ENCODE measurements around the gene TRAF3IP1. TPM values are rescaled to one million over a fixed set of nuclear protein-coding genes. Genes with fewer than 3 reads are reported as not detected.
A peak's percentile ranks its signal among the peaks of the same experiment; 100 is the strongest.

Gene TRAF3IP1
- total RNA-seq, 2 experiments from 2014 or later: 7.9 to 9.2 TPM

- Mint-ChIP-seq H3K9me3 (peaks cover 4% of the 10 kb centered on the region), H3K4me3 (peak within 1 kb of the TSS; percentile 91), H3K4me1 (peaks cover 43% of the 10 kb centered on the region), H3K27me3 (no peaks in the 10 kb centered on the region), H3K27ac (peak within 1 kb of the TSS; percentile 95), H3K36me3 (ENCODE audit: low read depth) (peaks cover 18% of the 10 kb centered on the region)
- CTCF ChIA-PET: interaction anchor here (1.4 kb wide), 1 partner anchor 9 kb away, joined by 3 read pairs; no protein-coding TSS in a partner anchor
- POLR2A ChIA-PET: no interaction called here
- DNase-seq: peak; percentile 80
Measured at GRCh38 chr2:238426568-238427434, 106.5 kb downstream of the TRAF3IP1 start, which contains the start of gene ASB1. ASB1 (plus strand) TSS chr2:238426927; CDS start chr2:238427071, 144 bp downstream.

DNA sequence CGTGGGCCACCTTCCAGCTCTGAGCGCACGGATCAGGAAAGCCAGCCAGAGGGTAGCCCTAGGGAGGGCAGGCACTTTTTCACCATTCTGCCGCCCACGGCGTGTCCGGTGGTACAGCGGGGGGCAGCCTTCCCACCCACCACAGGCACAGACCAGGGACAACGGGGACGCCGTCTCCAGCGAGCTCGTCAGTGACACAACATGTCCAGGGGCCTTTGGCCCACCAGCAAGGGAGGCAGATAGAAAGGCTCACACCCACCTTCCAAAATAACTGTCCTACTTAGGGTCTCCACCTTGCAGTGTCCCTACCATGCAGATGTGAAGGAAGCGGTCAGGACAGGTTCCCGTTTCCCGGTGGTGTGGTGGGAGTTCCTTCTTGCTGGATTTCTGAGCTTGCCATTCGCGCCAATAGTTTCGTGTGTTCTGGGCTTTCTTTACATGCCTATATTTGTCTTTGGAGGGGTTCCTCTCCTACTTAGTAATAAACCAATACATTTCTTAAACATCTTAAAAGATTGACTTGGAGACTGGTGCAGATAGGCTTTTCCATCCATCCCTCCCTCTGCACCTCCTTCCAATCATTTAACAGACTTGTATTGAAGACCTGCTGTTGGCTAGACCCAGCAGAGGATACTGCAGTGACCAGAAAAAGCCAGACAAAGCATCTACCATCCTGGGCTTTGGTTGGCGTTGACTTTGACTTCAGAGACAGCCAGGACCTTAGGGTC, 107.3 kb downstream of the TRAF3IP1 start:
- DNase-seq: no peak
- ChIA-PET POLR2A (no interaction called here), CTCF (interaction anchor here (1.4 to 1.5 kb wide), 2 partner anchors 8 to 12 kb away, joined by 3 to 4 read pairs; no protein-coding TSS in a partner anchor)
- Mint-ChIP-seq H3K27me3 (no peaks in the 10 kb centered on the region), H3K4me3 (peak overlapping the region; percentile 91), H3K9me3 (peaks cover 4% of the 10 kb centered on the region), H3K27ac (peak overlapping the region; percentile 95), H3K36me3 (ENCODE audit: low read depth) (peaks cover 18% of the 10 kb centered on the region), H3K4me1 (peaks cover 43% of the 10 kb centered on the region)

DNA sequence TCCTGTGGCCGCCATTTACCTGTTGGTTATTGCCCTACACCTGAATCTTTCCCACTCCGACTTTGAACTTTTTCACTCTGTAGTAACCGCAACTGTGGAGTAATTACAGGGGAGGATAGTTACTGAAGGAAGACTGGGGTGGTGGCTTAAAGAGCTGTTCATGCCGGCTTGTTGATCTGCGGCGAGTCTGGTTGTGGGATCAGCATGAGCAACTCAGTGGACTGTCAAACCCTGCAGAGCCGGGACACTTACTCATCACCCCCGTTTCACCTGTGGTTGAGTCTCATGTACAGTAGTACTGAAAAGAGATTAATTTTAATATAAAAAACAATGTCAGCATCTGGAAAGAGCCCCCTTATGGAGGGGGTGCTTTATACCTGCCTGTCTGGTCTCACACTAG, 108.5 kb downstream of the TRAF3IP1 start:
- H3K36me3 Mint-ChIP-seq (ENCODE audit: low read depth): peaks cover 25% of the 10 kb centered on the region
- H3K27ac Mint-ChIP-seq: no peak overlapping the region
- peaks cover 4% of the 10 kb centered on the region for H3K9me3 Mint-ChIP-seq
- ChIA-PET CTCF (interaction anchor here (1.5 kb wide), 1 partner anchor 11 kb away, joined by 4 read pairs; no protein-coding TSS in a partner anchor), POLR2A (no interaction called here)
- no peak for DNase-seq
- peaks cover 44% of the 10 kb centered on the region for H3K4me1 Mint-ChIP-seq
- no peaks in the 10 kb centered on the region for H3K27me3 Mint-ChIP-seq
- H3K4me3 Mint-ChIP-seq: no peak overlapping the region

DNA sequence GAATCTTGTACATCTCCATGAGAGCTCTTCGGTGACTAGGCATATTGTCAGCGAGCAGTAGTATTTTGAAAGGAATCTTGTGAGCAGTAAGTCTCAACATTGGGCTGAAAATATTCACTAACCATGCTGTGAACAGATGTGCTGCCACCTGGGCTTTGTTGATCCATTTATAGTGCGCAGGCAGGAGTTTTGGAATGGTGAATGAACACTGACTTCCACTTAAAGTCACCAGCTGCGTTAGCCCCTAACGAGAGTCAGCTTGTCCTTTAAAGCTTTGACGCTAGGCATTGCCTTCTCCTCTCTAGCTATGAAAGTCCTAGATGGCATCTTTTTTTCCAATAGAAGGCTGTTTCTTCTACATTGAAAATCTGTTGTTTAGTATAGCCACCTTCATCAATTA, 110.5 kb downstream of the TRAF3IP1 start:
- Mint-ChIP-seq H3K4me3 (no peak overlapping the region), H3K27ac (no peak overlapping the region), H3K36me3 (ENCODE audit: low read depth) (peaks cover 35% of the 10 kb centered on the region), H3K4me1 (peaks cover 39% of the 10 kb centered on the region), H3K27me3 (no peaks in the 10 kb centered on the region), H3K9me3 (peaks cover 4% of the 10 kb centered on the region)
- DNase-seq: no peak
- POLR2A ChIA-PET: no interaction called here
- CTCF ChIA-PET: no interaction called here

DNA sequence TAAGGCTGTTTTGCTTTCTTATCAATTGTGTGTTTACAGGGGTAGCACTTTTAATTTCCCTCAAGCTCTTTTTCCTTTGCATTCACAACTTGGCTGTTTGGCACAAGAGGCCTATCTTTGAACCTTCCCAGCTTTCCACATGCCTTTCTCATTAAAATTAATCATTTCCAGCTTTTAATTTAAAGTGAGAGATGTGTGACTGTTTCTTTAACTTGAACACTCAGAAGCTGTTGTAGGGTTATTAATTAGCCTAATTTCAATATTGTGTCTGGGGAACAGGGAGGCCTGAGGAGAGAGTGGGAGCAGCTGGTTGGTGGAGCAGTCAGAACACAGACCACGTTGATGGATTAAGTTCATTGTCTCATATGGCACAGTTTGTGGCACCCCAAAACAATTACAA, 111.1 kb downstream of the TRAF3IP1 start:
- H3K4me3 Mint-ChIP-seq: no peak overlapping the region
- no peak for DNase-seq
- no peak overlapping the region for H3K27ac Mint-ChIP-seq
- ChIA-PET CTCF (no interaction called here), POLR2A (interaction anchor here (0.7 kb wide), 1 partner anchor 1403 kb away, joined by 3 read pairs; no protein-coding TSS in a partner anchor)
- H3K36me3 Mint-ChIP-seq (ENCODE audit: low read depth): peaks cover 39% of the 10 kb centered on the region
- H3K9me3 Mint-ChIP-seq: peaks cover 4% of the 10 kb centered on the region
- H3K4me1 Mint-ChIP-seq: peaks cover 35% of the 10 kb centered on the region
- no peaks in the 10 kb centered on the region for H3K27me3 Mint-ChIP-seq

- peaks cover 45% of the 10 kb centered on the region for H3K36me3 Mint-ChIP-seq (ENCODE audit: low read depth)
- H3K4me3 Mint-ChIP-seq: no peak overlapping the region
- H3K4me1 Mint-ChIP-seq: peaks cover 24% of the 10 kb centered on the region
- peak overlapping the region; percentile 2 for H3K27ac Mint-ChIP-seq
- H3K9me3 Mint-ChIP-seq: peaks cover 4% of the 10 kb centered on the region
- POLR2A ChIA-PET: no interaction called here
- CTCF ChIA-PET: interaction anchor here (1.3 kb wide), 1 partner anchor 28 kb away, joined by 3 read pairs; no protein-coding TSS in a partner anchor
- DNase-seq: no peak
- no peaks in the 10 kb centered on the region for H3K27me3 Mint-ChIP-seq
Measured at GRCh38 chr2:238433300-238433915, 113.1 kb downstream of the TRAF3IP1 start.

GRCh38 chr2:238433941-238434845, 113.9 kb downstream of the TRAF3IP1 start:
- Mint-ChIP-seq H3K4me3 (no peak overlapping the region), H3K9me3 (no peaks in the 10 kb centered on the region), H3K4me1 (peaks cover 25% of the 10 kb centered on the region), H3K27ac (no peak overlapping the region), H3K27me3 (no peaks in the 10 kb centered on the region), H3K36me3 (ENCODE audit: low read depth) (peaks cover 50% of the 10 kb centered on the region)
- CTCF ChIA-PET: interaction anchor here (1.3 kb wide), 1 partner anchor 27 kb away, joined by 3 read pairs; no protein-coding TSS in a partner anchor
- POLR2A ChIA-PET: no interaction called here
- DNase-seq: no peak

DNA sequence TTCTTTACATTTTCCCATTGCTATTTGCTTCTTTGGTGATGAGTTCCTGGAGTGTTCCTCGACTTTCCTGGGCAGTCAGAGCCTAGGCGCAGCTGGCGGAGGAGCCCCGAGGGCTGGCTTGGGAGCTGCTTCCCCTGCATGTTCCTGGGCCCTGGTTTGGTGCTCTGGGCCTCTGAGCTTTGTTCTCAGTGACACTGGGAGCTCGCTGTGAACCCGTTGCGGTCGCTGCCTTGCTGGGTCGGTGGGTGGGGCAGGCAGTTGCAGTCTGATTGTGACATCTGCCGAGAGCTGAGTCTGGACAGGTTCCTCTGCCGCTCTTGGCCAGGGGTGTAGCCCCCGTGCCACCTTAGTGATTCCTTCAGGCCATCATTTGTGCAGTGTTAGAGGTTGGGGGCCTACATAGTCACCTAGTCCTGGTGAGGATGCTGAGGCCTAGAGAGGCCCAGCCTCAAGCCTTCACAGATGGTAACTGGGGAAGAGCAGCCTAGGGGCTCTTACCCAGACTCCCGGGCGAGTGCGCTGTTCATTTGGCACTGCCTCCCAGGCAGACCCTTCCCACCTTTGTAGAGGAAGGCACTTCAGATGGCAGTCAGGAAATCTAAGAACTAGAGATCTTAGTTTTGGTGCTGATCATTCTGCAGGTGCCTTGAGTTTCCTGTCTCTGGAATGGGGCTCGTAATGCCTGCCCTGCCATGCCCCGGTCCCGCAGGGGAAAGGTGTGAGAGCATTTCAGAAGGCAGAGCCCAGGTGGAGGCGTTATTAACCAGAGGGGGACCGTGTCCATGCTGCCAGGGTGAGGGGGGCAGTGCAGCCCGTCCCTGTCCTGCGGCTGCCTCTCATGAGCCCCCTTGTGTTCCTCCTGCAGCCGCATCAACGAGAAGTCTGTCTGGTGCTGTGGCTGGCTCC, 114.8 kb downstream of the TRAF3IP1 start:
- ChIA-PET POLR2A (no interaction called here), CTCF (interaction anchor here (1.6 kb wide), 1 partner anchor 8 kb away, joined by 3 read pairs; no protein-coding TSS in a partner anchor)
- Mint-ChIP-seq H3K4me3 (no peak overlapping the region), H3K9me3 (no peaks in the 10 kb centered on the region), H3K27ac (no peak overlapping the region), H3K36me3 (ENCODE audit: low read depth) (peaks cover 47% of the 10 kb centered on the region), H3K27me3 (no peaks in the 10 kb centered on the region), H3K4me1 (peaks cover 23% of the 10 kb centered on the region)
- DNase-seq: no peak

DNA sequence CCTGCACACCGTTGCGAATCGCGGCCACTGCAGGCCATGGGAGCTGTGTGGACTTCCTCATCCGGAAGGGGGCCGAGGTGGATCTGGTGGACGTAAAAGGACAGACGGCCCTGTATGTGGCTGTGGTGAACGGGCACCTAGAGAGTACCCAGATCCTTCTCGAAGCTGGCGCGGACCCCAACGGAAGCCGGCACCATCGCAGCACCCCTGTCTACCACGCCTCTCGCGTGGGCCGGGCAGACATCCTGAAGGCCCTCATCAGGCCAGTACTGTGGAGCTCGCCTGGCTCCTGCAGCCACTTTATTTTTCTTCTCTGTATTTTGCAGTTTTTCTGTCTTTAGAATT, 115.4 kb downstream of the TRAF3IP1 start:
- H3K27ac Mint-ChIP-seq: no peak overlapping the region
- ChIA-PET POLR2A (no interaction called here), CTCF (interaction anchor here (1.6 kb wide), 1 partner anchor 8 kb away, joined by 3 read pairs; no protein-coding TSS in a partner anchor)
- peaks cover 20% of the 10 kb centered on the region for H3K4me1 Mint-ChIP-seq
- no peak overlapping the region for H3K4me3 Mint-ChIP-seq
- H3K36me3 Mint-ChIP-seq (ENCODE audit: low read depth): peaks cover 47% of the 10 kb centered on the region
- no peaks in the 10 kb centered on the region for H3K9me3 Mint-ChIP-seq
- H3K27me3 Mint-ChIP-seq: no peaks in the 10 kb centered on the region
- no peak for DNase-seq

GRCh38 chr2:238438856-238439849, 118.8 kb downstream of the TRAF3IP1 start:
- Mint-ChIP-seq H3K9me3 (no peaks in the 10 kb centered on the region), H3K27me3 (no peaks in the 10 kb centered on the region), H3K36me3 (ENCODE audit: low read depth) (peaks cover 46% of the 10 kb centered on the region), H3K4me1 (peaks cover 14% of the 10 kb centered on the region), H3K4me3 (peak overlapping the region; percentile 13), H3K27ac (no peak overlapping the region)
- no peak for DNase-seq
- CTCF ChIA-PET: interaction anchor here (1.1 to 1.4 kb wide), 2 partner anchors 11 to 19 kb away, joined by 3 to 4 read pairs; no protein-coding TSS in a partner anchor
- POLR2A ChIA-PET: no interaction called here
